Nephron progenitor cell (in vitro differentiated cells): ENCODE results near the gene ADAMTSL3.

Source experiments
- DNase-seq: peaks from one replicate; pipeline ENCODE4 v3.0.0; 2021
- H3K27ac Mint-ChIP-seq: 2 replicates; pipeline ENCODE4 v1.8.0; 2021; ENCODE audit warnings: mild to moderate bottlenecking, moderate library complexity, mixed read lengths
- H3K27me3 Mint-ChIP-seq: 2 replicates; pipeline ENCODE4 v1.8.0; 2021; ENCODE audit warnings: mild to moderate bottlenecking, low read depth, mixed read lengths; ENCODE audit not compliant: poor library complexity
- H3K36me3 Mint-ChIP-seq: 2 replicates; pipeline ENCODE4 v1.8.0; 2021; ENCODE audit warnings: low read depth, mixed read lengths
- H3K4me1 Mint-ChIP-seq: 2 replicates; pipeline ENCODE4 v1.8.0; 2021; ENCODE audit warnings: mixed read lengths
- H3K4me3 Mint-ChIP-seq: 2 replicates; pipeline ENCODE4 v1.8.0; 2021; ENCODE audit warnings: mild to moderate bottlenecking, moderate library complexity, mixed read lengths
- H3K9me3 Mint-ChIP-seq: 2 replicates; pipeline ENCODE4 v1.8.0; 2021; ENCODE audit warnings: mild to moderate bottlenecking, moderate library complexity, mixed read lengths
- TF ChIP-seq, protein P1 (sequence below): fragments of 200-600 bp; sonication (generic); IDR thresholded peaks from 2 replicates; pipeline ENCODE4 v1.5.0; 2021; ENCODE audit warnings: antibody characterized with exemption

Gene ADAMTSL3

DNA sequence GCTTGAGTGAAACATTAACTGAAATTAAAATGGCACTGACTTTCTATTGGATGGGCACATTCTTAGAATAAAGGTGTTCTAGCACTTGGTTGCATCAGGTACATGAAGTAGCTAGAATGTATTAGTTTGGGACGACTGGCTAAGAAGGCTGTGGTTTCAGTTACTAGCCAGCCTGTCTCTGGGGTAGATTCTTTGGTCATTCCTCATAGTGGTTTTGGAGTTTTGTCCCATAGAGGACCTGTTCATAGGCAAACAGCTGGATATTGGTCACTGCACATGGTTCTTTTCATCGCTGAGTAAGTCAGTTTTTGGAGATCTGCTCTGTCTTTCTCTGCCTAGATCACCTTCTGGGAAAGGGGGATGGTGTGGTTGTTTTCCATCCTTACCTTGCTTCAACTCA is 55.3 kb downstream of the ADAMTSL3 start:
- no peaks in the 10 kb centered on the region for H3K9me3 Mint-ChIP-seq
- no peak overlapping the region for H3K27ac Mint-ChIP-seq
- TF ChIP-seq, protein P1, sequence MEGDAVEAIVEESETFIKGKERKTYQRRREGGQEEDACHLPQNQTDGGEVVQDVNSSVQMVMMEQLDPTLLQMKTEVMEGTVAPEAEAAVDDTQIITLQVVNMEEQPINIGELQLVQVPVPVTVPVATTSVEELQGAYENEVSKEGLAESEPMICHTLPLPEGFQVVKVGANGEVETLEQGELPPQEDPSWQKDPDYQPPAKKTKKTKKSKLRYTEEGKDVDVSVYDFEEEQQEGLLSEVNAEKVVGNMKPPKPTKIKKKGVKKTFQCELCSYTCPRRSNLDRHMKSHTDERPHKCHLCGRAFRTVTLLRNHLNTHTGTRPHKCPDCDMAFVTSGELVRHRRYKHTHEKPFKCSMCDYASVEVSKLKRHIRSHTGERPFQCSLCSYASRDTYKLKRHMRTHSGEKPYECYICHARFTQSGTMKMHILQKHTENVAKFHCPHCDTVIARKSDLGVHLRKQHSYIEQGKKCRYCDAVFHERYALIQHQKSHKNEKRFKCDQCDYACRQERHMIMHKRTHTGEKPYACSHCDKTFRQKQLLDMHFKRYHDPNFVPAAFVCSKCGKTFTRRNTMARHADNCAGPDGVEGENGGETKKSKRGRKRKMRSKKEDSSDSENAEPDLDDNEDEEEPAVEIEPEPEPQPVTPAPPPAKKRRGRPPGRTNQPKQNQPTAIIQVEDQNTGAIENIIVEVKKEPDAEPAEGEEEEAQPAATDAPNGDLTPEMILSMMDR: no peak
- H3K4me3 Mint-ChIP-seq: no peak overlapping the region
- H3K36me3 Mint-ChIP-seq: no peaks in the 10 kb centered on the region
- peaks cover 3% of the 10 kb centered on the region for H3K27me3 Mint-ChIP-seq
- no peak for DNase-seq
- no peaks in the 10 kb centered on the region for H3K4me1 Mint-ChIP-seq

DNA sequence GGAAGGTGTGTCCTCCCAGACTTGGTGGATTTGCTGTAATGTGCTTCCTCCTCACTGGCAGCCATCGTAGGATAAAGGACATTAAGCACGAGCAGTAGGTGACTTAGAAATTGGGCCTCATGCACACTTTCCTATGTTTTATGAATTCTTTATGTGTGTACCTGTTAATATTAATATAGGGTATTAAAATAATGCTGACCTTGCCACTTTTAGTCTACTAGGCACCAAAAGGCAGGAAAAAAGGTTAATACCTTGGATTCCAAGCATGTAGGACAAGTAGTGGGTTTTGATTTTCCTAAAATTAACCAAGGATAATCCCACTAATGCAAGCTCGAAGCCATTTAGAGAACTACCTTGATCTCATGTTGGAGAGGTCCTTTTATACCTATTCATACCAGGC is 55.9 kb downstream of the ADAMTSL3 start:
- DNase-seq: no peak
- Mint-ChIP-seq H3K36me3 (no peaks in the 10 kb centered on the region), H3K4me3 (no peak overlapping the region), H3K9me3 (no peaks in the 10 kb centered on the region), H3K27me3 (peaks cover 3% of the 10 kb centered on the region), H3K4me1 (no peaks in the 10 kb centered on the region), H3K27ac (no peak overlapping the region)
- TF ChIP-seq, protein P1: no peak

DNA sequence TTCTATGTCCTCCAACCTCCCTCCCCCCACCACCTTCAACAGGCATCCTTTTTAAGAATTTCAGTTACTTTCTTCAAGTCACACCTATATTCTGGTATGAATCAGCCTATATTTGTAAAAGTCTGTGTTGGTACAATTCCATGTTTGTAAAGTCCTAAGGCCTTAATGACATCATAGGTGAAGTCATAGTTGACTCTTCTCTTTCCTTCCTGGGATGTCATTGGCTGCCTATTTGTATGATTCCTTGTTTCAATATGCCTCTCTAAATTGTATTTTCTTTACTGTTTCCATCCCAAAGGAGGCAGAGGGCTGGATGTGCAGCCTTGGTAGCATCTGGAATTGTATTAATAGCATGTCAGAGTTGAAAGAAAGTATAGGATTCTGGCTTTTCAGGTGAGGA is 56.5 kb downstream of the ADAMTSL3 start:
- no peak for DNase-seq
- Mint-ChIP-seq H3K27me3 (peaks cover 3% of the 10 kb centered on the region), H3K27ac (no peak overlapping the region), H3K4me3 (no peak overlapping the region), H3K36me3 (no peaks in the 10 kb centered on the region), H3K4me1 (no peaks in the 10 kb centered on the region), H3K9me3 (no peaks in the 10 kb centered on the region)
- TF ChIP-seq, protein P1: no peak

DNA sequence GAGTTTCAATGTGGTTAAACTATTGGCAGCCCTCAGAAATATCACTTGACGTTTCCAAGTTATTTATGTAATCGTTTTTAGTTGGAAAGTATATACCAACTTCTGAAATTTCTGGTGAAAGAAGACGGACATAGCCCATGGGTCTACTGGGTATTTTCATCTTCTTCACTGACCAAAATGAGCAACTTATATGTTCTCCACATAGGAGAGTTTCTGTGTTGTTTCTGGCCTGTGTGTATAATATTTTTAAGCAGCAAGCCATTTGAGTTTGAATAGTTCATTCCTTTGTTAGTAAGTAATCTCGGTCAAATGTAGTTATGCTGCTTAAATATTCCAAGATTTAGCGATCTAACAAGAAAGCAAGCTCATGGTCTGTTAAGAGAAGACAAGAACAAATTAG is 57.3 kb downstream of the ADAMTSL3 start:
- peaks cover 3% of the 10 kb centered on the region for H3K27me3 Mint-ChIP-seq
- H3K4me3 Mint-ChIP-seq: no peak overlapping the region
- H3K36me3 Mint-ChIP-seq: no peaks in the 10 kb centered on the region
- H3K4me1 Mint-ChIP-seq: no peaks in the 10 kb centered on the region
- DNase-seq: no peak
- TF ChIP-seq, protein P1: no peak
- H3K27ac Mint-ChIP-seq: no peak overlapping the region
- H3K9me3 Mint-ChIP-seq: no peaks in the 10 kb centered on the region

DNA sequence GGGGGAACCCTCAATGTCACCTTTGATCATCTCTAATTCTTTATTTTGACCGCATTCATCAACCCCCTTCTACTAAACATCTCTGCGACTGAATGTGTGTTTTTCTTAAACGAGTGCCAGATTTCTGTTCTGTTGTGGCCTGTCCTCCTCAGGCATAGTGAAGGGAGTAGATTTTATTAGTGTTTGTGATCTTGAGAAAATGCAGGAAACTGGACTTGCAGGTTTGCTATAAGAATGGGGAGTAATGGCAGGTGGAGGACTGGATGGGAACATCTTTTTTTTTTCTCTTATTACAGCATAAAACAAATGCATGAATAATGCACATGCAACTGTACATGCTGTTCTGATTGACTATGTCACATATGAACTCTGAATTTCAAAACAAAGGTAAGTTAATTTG is 59.3 kb downstream of the ADAMTSL3 start:
- TF ChIP-seq, protein P1: no peak
- Mint-ChIP-seq H3K36me3 (no peaks in the 10 kb centered on the region), H3K9me3 (no peaks in the 10 kb centered on the region), H3K4me3 (no peak overlapping the region), H3K27me3 (peaks cover 3% of the 10 kb centered on the region), H3K27ac (no peak overlapping the region), H3K4me1 (no peaks in the 10 kb centered on the region)
- DNase-seq: no peak

DNA sequence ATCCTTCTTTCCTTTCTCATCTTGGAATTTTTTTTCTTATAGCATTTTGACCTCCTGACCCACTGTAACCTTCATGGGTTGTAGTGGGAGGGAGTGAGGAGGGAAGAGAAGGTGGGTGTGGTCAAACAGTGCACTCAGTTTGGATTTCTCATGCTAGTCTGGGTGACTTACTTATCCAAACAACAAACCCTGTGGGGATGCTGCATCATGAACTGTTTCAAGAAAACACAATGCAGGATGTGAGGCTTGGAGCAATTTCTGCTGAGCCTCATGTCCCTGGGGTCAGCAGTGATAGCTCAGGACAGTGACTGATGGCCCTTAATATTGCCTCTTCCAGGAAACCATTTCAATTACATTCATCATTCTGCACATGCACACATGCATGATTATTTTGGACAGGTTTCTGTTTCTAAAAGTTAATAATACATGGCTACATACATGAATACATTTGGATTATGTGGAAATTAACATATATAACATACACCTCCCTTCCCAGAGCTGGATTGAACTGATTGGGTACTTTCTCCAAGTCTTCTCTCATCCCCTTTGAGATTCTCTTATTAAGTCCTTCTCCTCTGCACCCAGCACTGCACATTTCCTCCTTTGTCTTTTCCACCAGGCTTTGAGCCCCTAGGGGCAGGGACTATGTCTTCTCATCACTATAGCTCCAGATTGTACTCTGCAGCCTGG is 61.2 kb downstream of the ADAMTSL3 start:
- TF ChIP-seq, protein P1: no peak
- Mint-ChIP-seq H3K4me3 (no peak overlapping the region), H3K36me3 (no peaks in the 10 kb centered on the region), H3K9me3 (no peaks in the 10 kb centered on the region), H3K4me1 (no peaks in the 10 kb centered on the region), H3K27me3 (no peaks in the 10 kb centered on the region), H3K27ac (no peak overlapping the region)
- DNase-seq: no peak
